ENCODE measurements around the gene COL4A2. TPM values are rescaled to one million over a fixed set of nuclear protein-coding genes. Genes with fewer than 3 reads are reported as not detected.

COL4A2 gene
- polyA plus RNA-seq, 1 donor (not counting 4 experiments of a cell fraction or from before 2014, with no cell fraction given): 30.7 TPM

DNA sequence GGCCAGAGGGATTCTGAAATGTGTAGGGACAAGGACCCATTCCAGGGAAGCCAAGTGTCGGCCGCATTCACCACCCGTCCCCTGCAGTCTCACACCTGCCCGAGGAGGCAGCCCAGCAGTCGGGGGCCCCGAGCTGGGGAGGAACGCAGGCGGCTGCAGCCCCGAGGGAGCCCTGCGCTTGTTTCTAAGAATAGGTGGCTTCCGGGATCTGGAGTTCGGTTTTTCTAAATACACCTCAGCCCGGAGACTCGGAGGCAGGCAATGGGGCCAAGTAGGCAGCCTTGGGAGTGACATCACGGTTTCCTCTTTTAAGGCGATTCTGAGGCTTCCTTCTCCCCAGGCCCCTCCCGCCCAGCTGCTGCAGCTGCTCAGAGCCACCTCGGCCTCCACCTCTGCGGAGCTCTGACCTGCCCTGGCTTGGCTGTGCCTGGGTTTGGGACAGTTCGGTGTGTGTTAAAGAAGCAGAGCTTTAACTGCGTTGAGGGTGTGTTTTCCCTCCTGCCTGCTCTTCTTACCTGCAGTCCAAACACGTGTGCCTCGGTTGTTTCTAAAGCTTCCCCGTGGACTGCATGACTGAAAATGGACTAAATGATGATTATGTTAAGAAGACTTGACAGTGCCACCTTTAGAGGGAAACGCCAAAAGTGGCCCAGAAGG is 80.5 kb downstream of the COL4A2 start:
- Histone ChIP-seq H3K36me3 (ENCODE audit: control insufficient read depth in 2 of 2, extremely low read depth in 1 of 2, insufficient read depth in 2 of 2, low read length in 2 of 2) (peaks cover 0 to 4% of the 10 kb centered on the region in 2 experiments), H3K9me1 (ENCODE audit: control insufficient read depth, extremely low read depth, insufficient read depth, low read length) (peaks cover 2% of the 10 kb centered on the region), H3K27ac (ENCODE audit: control insufficient read depth, insufficient read depth, low read length) (peak overlapping the region; percentile 67), H3K9ac (ENCODE audit: control insufficient read depth, extremely low read depth, insufficient read depth, low read length) (peak overlapping the region; percentile 55), H3K4me2 (ENCODE audit: control insufficient read depth, extremely low read depth, insufficient read depth, low read depth, low read length) (peak overlapping the region; percentile 79), H3K79me2 (ENCODE audit: control insufficient read depth, insufficient read depth, low read length) (peaks cover 26% of the 10 kb centered on the region), H3K27me3 (ENCODE audit: control insufficient read depth, extremely low read depth, insufficient read depth, low read length) (no peaks in the 10 kb centered on the region), H3K9me3 (ENCODE audit: control insufficient read depth, low read depth, low read length) (no peaks in the 10 kb centered on the region), H4K20me1 (ENCODE audit: control insufficient read depth, extremely low read depth, insufficient read depth, low read length) (no peaks in the 10 kb centered on the region), H3K4me1 (ENCODE audit: control insufficient read depth, extremely low read depth, insufficient read depth, low read length) (peaks cover 20% of the 10 kb centered on the region), H2AFZ (ENCODE audit: control insufficient read depth, low read length) (peak overlapping the region; percentile 50), H3K4me3 (ENCODE audit: control insufficient read depth in 2 of 3, extremely low read depth in 1 of 3, insufficient read depth in 2 of 3, low read depth in 1 of 3, low read length in 3 of 3) (peak overlapping the region in 2 of 3 experiments; percentile 4 to 40)
- TF ChIP-seq, protein P1, sequence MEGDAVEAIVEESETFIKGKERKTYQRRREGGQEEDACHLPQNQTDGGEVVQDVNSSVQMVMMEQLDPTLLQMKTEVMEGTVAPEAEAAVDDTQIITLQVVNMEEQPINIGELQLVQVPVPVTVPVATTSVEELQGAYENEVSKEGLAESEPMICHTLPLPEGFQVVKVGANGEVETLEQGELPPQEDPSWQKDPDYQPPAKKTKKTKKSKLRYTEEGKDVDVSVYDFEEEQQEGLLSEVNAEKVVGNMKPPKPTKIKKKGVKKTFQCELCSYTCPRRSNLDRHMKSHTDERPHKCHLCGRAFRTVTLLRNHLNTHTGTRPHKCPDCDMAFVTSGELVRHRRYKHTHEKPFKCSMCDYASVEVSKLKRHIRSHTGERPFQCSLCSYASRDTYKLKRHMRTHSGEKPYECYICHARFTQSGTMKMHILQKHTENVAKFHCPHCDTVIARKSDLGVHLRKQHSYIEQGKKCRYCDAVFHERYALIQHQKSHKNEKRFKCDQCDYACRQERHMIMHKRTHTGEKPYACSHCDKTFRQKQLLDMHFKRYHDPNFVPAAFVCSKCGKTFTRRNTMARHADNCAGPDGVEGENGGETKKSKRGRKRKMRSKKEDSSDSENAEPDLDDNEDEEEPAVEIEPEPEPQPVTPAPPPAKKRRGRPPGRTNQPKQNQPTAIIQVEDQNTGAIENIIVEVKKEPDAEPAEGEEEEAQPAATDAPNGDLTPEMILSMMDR (optimal IDR thresholded peaks at IDR 0.05 in 1 of 3, IDR thresholded peaks at IDR 0.05 in 1 of 3, conservative IDR thresholded peaks at IDR 0.05 in 1 of 3; ENCODE audit: extremely low read depth in 1 of 3, insufficient read depth in 2 of 3, low read length in 3 of 3): no peak
- no peak for TF ChIP-seq EZH2 (IDR thresholded peaks at IDR 0.05; ENCODE audit: low read length)
- dilution Hi-C loops (cut with MboI; ENCODE audit: extremely low pct_ligation_motif_present, low sequenced_read_pairs): no loop called here
- FAIRE-seq (peak; percentile 57), DNase-seq (ENCODE audit: low read depth, low spot score) (no peak)

DNA sequence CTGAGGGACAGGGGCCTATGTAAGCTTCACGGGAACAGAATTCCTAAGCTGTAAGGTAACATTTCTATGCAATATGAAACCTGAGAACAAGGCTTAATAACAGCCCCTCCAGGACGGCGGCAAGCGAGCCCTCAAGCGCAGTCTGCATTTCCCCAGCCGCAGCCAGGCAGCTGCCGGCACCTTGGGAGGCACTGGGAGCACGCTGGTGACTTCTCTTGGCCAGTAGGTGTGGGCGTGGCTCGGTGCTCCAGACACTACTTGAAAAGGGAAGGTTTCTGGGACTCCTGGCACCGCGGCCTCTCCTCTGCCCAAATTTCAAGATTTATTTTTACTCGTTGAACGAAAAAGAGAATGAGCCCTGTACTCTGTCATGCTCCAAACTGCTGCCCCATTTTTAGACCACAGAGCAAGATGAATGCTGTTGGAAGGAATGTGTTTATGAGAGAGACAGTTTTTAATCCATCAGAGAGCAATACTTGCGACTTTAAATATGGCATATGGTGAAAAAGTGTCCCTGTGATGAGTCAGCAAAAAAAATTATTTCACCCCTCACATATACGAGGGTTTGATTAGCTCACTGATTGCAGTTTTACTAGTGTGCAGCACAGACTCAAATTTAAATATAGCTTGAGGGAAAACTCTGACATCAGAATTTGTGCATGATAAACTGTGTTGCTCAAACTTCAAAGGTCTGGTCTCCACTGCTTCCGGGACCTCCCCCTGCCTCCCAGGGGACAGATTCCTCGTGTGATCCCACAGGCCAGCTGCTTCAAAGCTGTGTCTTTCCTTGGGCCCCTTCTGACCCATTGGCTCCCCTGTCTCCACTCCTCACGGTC is 81.2 kb downstream of the COL4A2 start:
- dilution Hi-C loops (cut with MboI; ENCODE audit: extremely low pct_ligation_motif_present, low sequenced_read_pairs): no loop called here
- peak; percentile 59 for FAIRE-seq
- TF ChIP-seq EZH2 (IDR thresholded peaks at IDR 0.05; ENCODE audit: low read length): no peak
- TF ChIP-seq, protein P1 (optimal IDR thresholded peaks at IDR 0.05 in 1 of 3, IDR thresholded peaks at IDR 0.05 in 1 of 3, conservative IDR thresholded peaks at IDR 0.05 in 1 of 3; ENCODE audit: extremely low read depth in 1 of 3, insufficient read depth in 2 of 3, low read length in 3 of 3): no peak

More for the DNA sequence above, 81.2 kb downstream of the COL4A2 start:
- Histone ChIP-seq H3K4me1 (ENCODE audit: control insufficient read depth, extremely low read depth, insufficient read depth, low read length) (peaks cover 20% of the 10 kb centered on the region), H2AFZ (ENCODE audit: control insufficient read depth, low read length) (peak overlapping the region; percentile 50), H3K9me3 (ENCODE audit: control insufficient read depth, low read depth, low read length) (no peaks in the 10 kb centered on the region), H3K9ac (ENCODE audit: control insufficient read depth, extremely low read depth, insufficient read depth, low read length) (peak overlapping the region; percentile 55), H3K79me2 (ENCODE audit: control insufficient read depth, insufficient read depth, low read length) (peaks cover 24% of the 10 kb centered on the region), H3K4me3 (ENCODE audit: control insufficient read depth in 2 of 3, extremely low read depth in 1 of 3, insufficient read depth in 2 of 3, low read depth in 1 of 3, low read length in 3 of 3) (peak overlapping the region in 2 of 3 experiments; percentile 4 to 40), H3K9me1 (ENCODE audit: control insufficient read depth, extremely low read depth, insufficient read depth, low read length) (no peaks in the 10 kb centered on the region), H3K36me3 (ENCODE audit: control insufficient read depth in 2 of 2, extremely low read depth in 1 of 2, insufficient read depth in 2 of 2, low read length in 2 of 2) (peaks cover 0 to 4% of the 10 kb centered on the region in 2 experiments), H3K27ac (ENCODE audit: control insufficient read depth, insufficient read depth, low read length) (peak overlapping the region; percentile 67), H3K4me2 (ENCODE audit: control insufficient read depth, extremely low read depth, insufficient read depth, low read depth, low read length) (peak overlapping the region; percentile 79), H4K20me1 (ENCODE audit: control insufficient read depth, extremely low read depth, insufficient read depth, low read length) (no peaks in the 10 kb centered on the region), H3K27me3 (ENCODE audit: control insufficient read depth, extremely low read depth, insufficient read depth, low read length) (no peaks in the 10 kb centered on the region)
- no peak for DNase-seq (ENCODE audit: low read depth, low spot score)

All from keratinocyte (primary cell).